ENCODE results near the gene SACM1L.

SACM1L gene

DNA sequence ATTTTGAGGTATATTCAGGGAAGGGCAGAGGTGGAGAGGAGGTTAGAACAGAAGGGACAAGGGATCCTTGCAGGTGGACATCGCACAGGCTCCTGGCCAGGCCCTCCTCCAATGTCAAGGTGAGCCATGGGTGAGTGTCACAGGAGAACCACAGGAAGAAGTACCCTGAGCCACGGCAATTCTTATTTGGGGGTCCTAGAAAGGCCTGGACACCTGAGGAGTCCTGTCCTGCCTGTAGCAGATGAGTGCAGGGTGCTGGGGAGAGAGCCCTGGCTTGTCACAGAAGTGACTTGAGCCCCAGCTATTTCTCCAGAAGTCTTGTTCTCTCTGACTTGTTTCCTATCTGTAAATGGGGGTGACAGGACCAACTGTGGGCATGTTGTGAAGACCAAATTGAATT, 102.8 kb downstream of the SACM1L start:
- Mint-ChIP-seq H3K27me3 (peaks cover 22% of the 10 kb centered on the region), H3K36me3 (no peaks in the 10 kb centered on the region), H3K4me3 (no peak overlapping the region), H3K27ac (no peak overlapping the region), H3K9me3 (peaks cover 8% of the 10 kb centered on the region), H3K4me1 (peaks cover 19% of the 10 kb centered on the region)
- ATAC-seq (ENCODE audit: low read depth): no peak
- no peak for DNase-seq (ENCODE audit: low spot score in 2 of 2)

DNA sequence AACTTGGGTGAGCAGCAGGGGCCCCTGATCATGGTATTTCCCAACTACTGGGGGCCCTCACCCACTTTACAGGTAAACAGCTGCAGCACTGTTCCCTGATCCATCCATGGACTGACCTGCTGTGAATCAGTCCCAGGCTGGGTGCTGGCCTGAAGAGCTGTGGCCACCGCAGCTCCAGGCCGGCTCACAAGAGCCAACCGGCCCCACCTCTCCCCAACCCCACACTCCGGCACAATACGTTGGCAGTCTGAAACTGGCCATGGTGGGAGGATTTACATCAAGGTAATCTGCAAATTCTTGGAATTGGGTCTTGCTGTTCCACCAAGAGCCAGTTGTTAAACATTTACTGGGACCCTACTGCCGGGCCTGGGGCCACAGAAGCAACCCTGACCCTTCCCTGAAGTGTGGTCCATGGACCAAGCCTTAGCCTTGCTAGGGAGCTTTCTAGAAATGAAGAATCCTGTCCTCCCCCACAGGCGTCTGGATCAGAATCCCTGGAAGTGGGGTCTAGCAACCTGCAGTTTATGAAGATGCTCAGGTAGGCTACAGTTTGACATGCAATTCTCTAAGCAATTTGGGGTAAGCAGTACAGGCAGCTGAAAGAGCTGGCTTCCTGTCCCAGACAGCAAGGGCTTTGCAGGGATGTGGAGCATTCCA, 103.4 kb downstream of the SACM1L start:
- peaks cover 8% of the 10 kb centered on the region for H3K9me3 Mint-ChIP-seq
- H3K27ac Mint-ChIP-seq: no peak overlapping the region
- ATAC-seq (ENCODE audit: low read depth) (no peak), DNase-seq (ENCODE audit: low spot score in 2 of 2) (no peak)
- H3K4me3 Mint-ChIP-seq: no peak overlapping the region
- H3K36me3 Mint-ChIP-seq: no peaks in the 10 kb centered on the region
- H3K27me3 Mint-ChIP-seq: peaks cover 24% of the 10 kb centered on the region
- H3K4me1 Mint-ChIP-seq: peaks cover 19% of the 10 kb centered on the region

DNA sequence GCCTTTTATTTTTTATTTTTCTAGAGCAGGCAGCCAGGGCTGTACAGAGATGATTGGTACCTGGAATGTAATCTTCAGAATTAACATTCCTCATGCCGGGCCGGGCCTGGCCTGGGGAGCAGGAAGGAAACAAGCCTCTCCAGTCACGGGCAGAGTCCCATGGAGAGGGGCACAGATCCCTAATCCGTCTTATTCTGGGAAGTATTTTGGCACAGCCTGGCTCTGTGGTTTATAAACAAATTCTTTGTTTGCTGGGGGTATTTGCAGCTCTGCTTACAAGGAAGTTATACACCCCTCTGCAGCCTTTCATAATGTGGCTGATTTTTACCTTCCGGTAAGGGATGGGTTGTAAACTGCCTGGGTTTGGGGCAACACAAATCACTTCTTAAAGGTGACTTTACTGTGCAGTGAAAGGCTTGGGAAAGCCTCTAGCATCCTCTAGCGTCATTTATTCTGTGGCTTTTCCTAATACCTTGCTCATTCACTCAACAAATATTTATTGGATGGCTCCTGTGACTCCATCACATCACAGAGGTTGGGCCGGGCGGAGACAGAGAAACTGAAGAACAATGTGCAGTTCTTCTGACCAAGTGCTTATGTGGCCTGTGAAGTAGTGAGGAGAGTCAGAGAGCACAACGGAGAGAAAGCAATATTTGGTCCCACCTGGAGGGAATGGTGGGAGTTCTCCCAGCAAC, 104.4 kb downstream of the SACM1L start:
- Mint-ChIP-seq H3K27me3 (peaks cover 28% of the 10 kb centered on the region), H3K9me3 (peaks cover 8% of the 10 kb centered on the region), H3K4me1 (peaks cover 19% of the 10 kb centered on the region), H3K36me3 (no peaks in the 10 kb centered on the region), H3K27ac (no peak overlapping the region), H3K4me3 (no peak overlapping the region)
- DNase-seq (ENCODE audit: low spot score in 2 of 2) (no peak), ATAC-seq (ENCODE audit: low read depth) (no peak)

DNA sequence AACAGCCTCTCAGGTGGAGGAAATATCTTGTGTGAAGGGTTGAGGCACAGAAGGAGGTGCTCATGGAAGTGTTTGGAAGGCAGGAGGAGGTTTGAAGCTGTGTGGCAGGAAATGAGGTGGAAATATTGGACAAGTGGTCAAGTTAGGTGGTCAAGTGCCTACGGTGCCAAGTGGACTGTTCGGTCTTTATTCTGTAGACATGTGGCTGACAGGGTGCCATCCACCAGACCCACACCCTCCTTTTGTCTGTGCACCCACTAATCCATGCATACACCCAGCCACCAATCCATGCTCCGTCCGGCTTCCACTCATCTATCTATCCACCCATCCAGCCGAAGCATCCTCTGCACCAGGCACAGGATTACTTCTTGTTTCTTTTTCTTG, 105.0 kb downstream of the SACM1L start:
- ATAC-seq (ENCODE audit: low read depth) (no peak), DNase-seq (ENCODE audit: low spot score in 2 of 2) (no peak)
- Mint-ChIP-seq H3K9me3 (peaks cover 8% of the 10 kb centered on the region), H3K4me1 (peaks cover 19% of the 10 kb centered on the region), H3K27ac (no peak overlapping the region), H3K4me3 (no peak overlapping the region), H3K36me3 (no peaks in the 10 kb centered on the region), H3K27me3 (peaks cover 30% of the 10 kb centered on the region)

DNA sequence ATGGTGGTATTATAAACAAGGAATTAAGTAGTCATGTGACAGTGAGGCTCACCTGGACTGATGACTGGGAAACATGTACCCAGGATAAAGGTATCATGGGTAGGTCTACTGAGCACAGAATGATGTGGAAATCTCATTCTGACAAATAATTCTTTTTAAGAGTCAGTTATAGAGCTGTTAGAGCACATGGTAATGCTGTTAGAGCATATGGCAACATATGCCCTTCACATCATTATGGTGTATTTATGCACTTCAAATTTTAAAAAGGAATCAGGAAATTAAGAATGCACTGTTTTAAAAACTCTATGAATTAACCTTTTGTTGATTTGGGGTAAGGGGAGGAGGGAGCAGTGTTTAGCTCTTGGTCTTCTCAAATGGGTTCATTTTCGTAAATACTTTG, 105.5 kb downstream of the SACM1L start:
- H3K4me1 Mint-ChIP-seq: peaks cover 19% of the 10 kb centered on the region
- no peaks in the 10 kb centered on the region for H3K36me3 Mint-ChIP-seq
- H3K27me3 Mint-ChIP-seq: peaks cover 33% of the 10 kb centered on the region
- no peak overlapping the region for H3K4me3 Mint-ChIP-seq
- DNase-seq (ENCODE audit: low spot score in 2 of 2) (no peak), ATAC-seq (ENCODE audit: low read depth) (no peak)
- H3K9me3 Mint-ChIP-seq: peaks cover 8% of the 10 kb centered on the region
- H3K27ac Mint-ChIP-seq: no peak overlapping the region
